Neutrophil (primary cell): ENCODE results near the gene EDAR.

Experiments used
- H3K27ac ChIP-seq: fragments of 200-600 bp; sonication (generic); 2 replicates; pipeline ENCODE4 v1.5.1; 2016; ENCODE audit warnings: mild to moderate bottlenecking, moderate library complexity
- H3K27me3 ChIP-seq: fragments of 200-600 bp; sonication (generic); 2 replicates; pipeline ENCODE4 v1.6.0; 2016; ENCODE audit warnings: mild to moderate bottlenecking
- H3K36me3 ChIP-seq: fragments of 200-600 bp; sonication (generic); 2 replicates; pipeline ENCODE4 v1.5.1; 2017
- H3K4me1 ChIP-seq, 2 experiments: fragments of 200-600 bp in 1 of 2; sonication (generic) in 1 of 2; 1 replicate in 1 of 2; 2 replicates in 1 of 2; pipeline versions ENCODE4 v1.5.1 to v1.6.1; 2013 to 2016; ENCODE audit warnings: low read depth in 1 of 2, low read length in 1 of 2, mild to moderate bottlenecking in 1 of 2, moderate library complexity in 1 of 2; ENCODE audit not compliant: control insufficient read depth in 1 of 2, insufficient read depth in 1 of 2
- H3K4me3 ChIP-seq, 2 experiments: fragments of 200-600 bp in 1 of 2; sonication (generic) in 1 of 2; 1 replicate in 1 of 2; 2 replicates in 1 of 2; pipeline ENCODE4 v1.5.1; 2013 to 2016; ENCODE audit warnings: low read depth in 1 of 2, low read length in 1 of 2, mild to moderate bottlenecking in 1 of 2, moderate library complexity in 1 of 2
- H3K9me3 ChIP-seq: fragments of 200-600 bp; sonication (generic); 2 replicates; pipeline ENCODE4 v1.5.1; 2016
- CTCF ChIP-seq: fragments of 200-600 bp; sonication (generic); IDR thresholded peaks from 2 replicates; pipeline ENCODE4 v1.5.1; 2016; ENCODE audit warnings: antibody characterized with exemption

The EDAR gene

GRCh38 chr2:109021895-109022300 is 32.9 kb upstream of the EDAR start:
- no peaks in the 10 kb centered on the region for H3K36me3 ChIP-seq
- no peak for TF ChIP-seq CTCF
- no peaks in the 10 kb centered on the region for H3K9me3 ChIP-seq
- no peaks in the 10 kb centered on the region for H3K27me3 ChIP-seq
- H3K27ac ChIP-seq = no peak overlapping the region
- no peak overlapping the region for H3K4me3 ChIP-seq
- no peaks in the 10 kb centered on the region for H3K4me1 ChIP-seq

GRCh38 chr2:109020217-109020637 is 31.2 kb upstream of the EDAR start:
- Histone ChIP-seq H3K4me1 (no peaks in the 10 kb centered on the region), H3K27ac (no peak overlapping the region), H3K9me3 (no peaks in the 10 kb centered on the region), H3K36me3 (no peaks in the 10 kb centered on the region), H3K27me3 (no peaks in the 10 kb centered on the region), H3K4me3 (no peak overlapping the region)
- no peak for TF ChIP-seq CTCF

- no peaks in the 10 kb centered on the region for H3K36me3 ChIP-seq
- no peak for TF ChIP-seq CTCF
- H3K9me3 ChIP-seq = no peaks in the 10 kb centered on the region
These were observed 29.4 kb upstream of the EDAR start for GRCh38 chr2:109018452-109018851.

GRCh38 chr2:109017017-109017416 is 28.0 kb upstream of the EDAR start:
- no peaks in the 10 kb centered on the region for H3K36me3 ChIP-seq
- no peak for TF ChIP-seq CTCF
- H3K9me3 ChIP-seq = no peaks in the 10 kb centered on the region
- no peak overlapping the region for H3K27ac ChIP-seq
- H3K27me3 ChIP-seq = no peaks in the 10 kb centered on the region
- H3K4me3 ChIP-seq = no peak overlapping the region
- H3K4me1 ChIP-seq = no peaks in the 10 kb centered on the region

More at GRCh38 chr2:109018452-109018851, 29.4 kb upstream of the EDAR start:
- Histone ChIP-seq H3K4me3 (no peak overlapping the region), H3K4me1 (no peaks in the 10 kb centered on the region), H3K27me3 (no peaks in the 10 kb centered on the region), H3K27ac (no peak overlapping the region)

GRCh38 chr2:109016376-109016775 is 27.4 kb upstream of the EDAR start:
- no peaks in the 10 kb centered on the region for H3K27me3 ChIP-seq
- no peak for TF ChIP-seq CTCF
- H3K27ac ChIP-seq = no peak overlapping the region
- no peak overlapping the region for H3K4me3 ChIP-seq
- no peaks in the 10 kb centered on the region for H3K4me1 ChIP-seq
- H3K36me3 ChIP-seq = no peaks in the 10 kb centered on the region
- H3K9me3 ChIP-seq = no peaks in the 10 kb centered on the region

- Histone ChIP-seq H3K4me1 (no peaks in the 10 kb centered on the region), H3K9me3 (no peaks in the 10 kb centered on the region), H3K4me3 (no peak overlapping the region), H3K36me3 (no peaks in the 10 kb centered on the region), H3K27ac (no peak overlapping the region), H3K27me3 (no peaks in the 10 kb centered on the region)
- no peak for TF ChIP-seq CTCF
These were observed 25.5 kb upstream of the EDAR start for GRCh38 chr2:109014476-109014875.
